Measurements from ENCODE around the gene SYNPO. TPM values are rescaled to one million over a fixed set of nuclear protein-coding genes. Genes with fewer than 3 reads are reported as not detected.

Gene SYNPO
- total and polyA plus RNA-seq, 4 donors: 10.3 to 111 (median 42.4) TPM

- peak overlapping the region; percentile 8 to 68 for H3K27ac ChIP-seq (ENCODE audit: low read depth in 1 of 2, low read length in 1 of 2)
- ATAC-seq (ENCODE audit: insufficient read depth, low FRiP score) (no peak), DNase-seq (no peak)
- no peaks in the 10 kb centered on the region for H3K9me3 ChIP-seq (ENCODE audit: control insufficient read depth in 4 of 4, insufficient read depth in 3 of 4, low read length in 3 of 4)
- no peak overlapping the region for H3K9ac ChIP-seq (ENCODE audit: insufficient read depth in 1 of 2, low read length in 2 of 2)
- no peak overlapping the region for H3K4me3 ChIP-seq
- peaks cover 0 to 19% (median 7%) of the 10 kb centered on the region in 5 donors for H3K4me1 ChIP-seq (ENCODE audit: control insufficient read depth in 5 of 5, insufficient read depth in 5 of 5, low read length in 5 of 5)
- no peak for TF ChIP-seq CTCF (IDR thresholded peaks at IDR 0.05; ENCODE audit: control extremely low read depth, extremely low read depth)
- H3K36me3 ChIP-seq (ENCODE audit: control insufficient read depth in 4 of 4, insufficient read depth in 4 of 4, low read length in 4 of 4): no peaks in the 10 kb centered on the region
- no peaks in the 10 kb centered on the region for H3K27me3 ChIP-seq (ENCODE audit: control insufficient read depth in 3 of 3, insufficient read depth in 3 of 3, low read length in 2 of 3)
- WGBS, 2 donors: 45 to 78% methylated on average over 3 of the region's 3 CpGs
Measured at GRCh38 chr5:150658699-150659265, 18.3 kb downstream of the SYNPO start.

GRCh38 chr5:150659360-150660107 lies 19.1 kb downstream of the SYNPO start:
- H3K9ac ChIP-seq (ENCODE audit: insufficient read depth in 1 of 2, low read length in 2 of 2): no peak overlapping the region
- TF ChIP-seq CTCF (IDR thresholded peaks at IDR 0.05; ENCODE audit: control extremely low read depth, extremely low read depth): no peak

GRCh38 chr5:150660108-150660831 lies 19.8 kb downstream of the SYNPO start:
- Histone ChIP-seq H3K9ac (ENCODE audit: insufficient read depth in 1 of 2, low read length in 2 of 2) (no peak overlapping the region), H3K36me3 (ENCODE audit: control insufficient read depth in 4 of 4, insufficient read depth in 4 of 4, low read length in 4 of 4) (no peaks in the 10 kb centered on the region), H3K4me1 (ENCODE audit: control insufficient read depth in 5 of 5, insufficient read depth in 5 of 5, low read length in 5 of 5) (peaks cover 0 to 19% (median 7%) of the 10 kb centered on the region in 5 donors), H3K27ac (ENCODE audit: low read depth in 1 of 2, low read length in 1 of 2) (peak overlapping the region in 1 of 2 donors; percentile 28), H3K4me3 (no peak overlapping the region), H3K27me3 (ENCODE audit: control insufficient read depth in 3 of 3, insufficient read depth in 3 of 3, low read length in 2 of 3) (no peaks in the 10 kb centered on the region), H3K9me3 (ENCODE audit: control insufficient read depth in 4 of 4, insufficient read depth in 3 of 4, low read length in 3 of 4) (no peaks in the 10 kb centered on the region)
- TF ChIP-seq CTCF (IDR thresholded peaks at IDR 0.05; ENCODE audit: control extremely low read depth, extremely low read depth): no peak
- ATAC-seq (ENCODE audit: insufficient read depth, low FRiP score) (no peak), DNase-seq (no peak)
- WGBS, 2 donors: 56 to 78% methylated on average over 4 of the region's 4 CpGs

More at GRCh38 chr5:150659360-150660107, 19.1 kb downstream of the SYNPO start:
- Histone ChIP-seq H3K4me1 (ENCODE audit: control insufficient read depth in 5 of 5, insufficient read depth in 5 of 5, low read length in 5 of 5) (peaks cover 0 to 19% (median 7%) of the 10 kb centered on the region in 5 donors), H3K9me3 (ENCODE audit: control insufficient read depth in 4 of 4, insufficient read depth in 3 of 4, low read length in 3 of 4) (no peaks in the 10 kb centered on the region), H3K27me3 (ENCODE audit: control insufficient read depth in 3 of 3, insufficient read depth in 3 of 3, low read length in 2 of 3) (no peaks in the 10 kb centered on the region), H3K27ac (ENCODE audit: low read depth in 1 of 2, low read length in 1 of 2) (peak overlapping the region in 1 of 2 donors; percentile 9), H3K4me3 (no peak overlapping the region), H3K36me3 (ENCODE audit: control insufficient read depth in 4 of 4, insufficient read depth in 4 of 4, low read length in 4 of 4) (no peaks in the 10 kb centered on the region)
- ATAC-seq (ENCODE audit: insufficient read depth, low FRiP score) (no peak), DNase-seq (no peak)
- WGBS, 2 donors: 86 to 96% methylated on average over 11 of the region's 11 CpGs

Data from lung (tissue), 12 donors.